Osteocyte (in vitro differentiated cells): Measurements from ENCODE around the gene DISC1. TPM values are rescaled to one million over a fixed set of nuclear protein-coding genes. Genes with fewer than 3 reads are reported as not detected.

ENCODE experiments used
- DNase-seq: peaks from one replicate; pipeline ENCODE4 v3.0.0; 2021; ENCODE audit warnings: mixed read lengths; ENCODE audit not compliant: unreplicated experiment; ENCODE audit errors: extremely low spot score
- H3K27ac Mint-ChIP-seq: one replicate; pipeline ENCODE4 v1.8.0; 2021; ENCODE audit warnings: mild to moderate bottlenecking, mixed read lengths; ENCODE audit not compliant: unreplicated experiment
- H3K27me3 Mint-ChIP-seq: one replicate; pipeline ENCODE4 v1.8.0; 2021; ENCODE audit warnings: mixed read lengths; ENCODE audit not compliant: unreplicated experiment
- H3K36me3 Mint-ChIP-seq: one replicate; pipeline ENCODE4 v1.8.0; 2021; ENCODE audit warnings: mixed read lengths; ENCODE audit not compliant: unreplicated experiment
- H3K4me1 Mint-ChIP-seq: one replicate; pipeline ENCODE4 v1.8.0; 2021; ENCODE audit warnings: mixed read lengths; ENCODE audit not compliant: unreplicated experiment
- H3K4me3 Mint-ChIP-seq: one replicate; pipeline ENCODE4 v1.8.0; 2021; ENCODE audit warnings: mild to moderate bottlenecking, moderate library complexity, mixed read lengths; ENCODE audit not compliant: unreplicated experiment
- H3K9me3 Mint-ChIP-seq: one replicate; pipeline ENCODE4 v1.8.0; 2021; ENCODE audit warnings: mixed read lengths; ENCODE audit not compliant: unreplicated experiment
- CTCF ChIP-seq: fragments of 200-600 bp; sonication (generic); IDR thresholded peaks from 2 replicates; pipeline ENCODE4 v1.5.0; 2021; ENCODE audit warnings: antibody characterized with exemption, mild to moderate bottlenecking, moderate library complexity
- total RNA-seq: library from RNA; stranded (reverse); gene quantifications from 2 replicates; pipeline ENCODE4 v1.2.1, GENCODE V29; 2021

Gene DISC1
- total RNA-seq, 1 donor from 2014 or later: 15.6 TPM

DNA sequence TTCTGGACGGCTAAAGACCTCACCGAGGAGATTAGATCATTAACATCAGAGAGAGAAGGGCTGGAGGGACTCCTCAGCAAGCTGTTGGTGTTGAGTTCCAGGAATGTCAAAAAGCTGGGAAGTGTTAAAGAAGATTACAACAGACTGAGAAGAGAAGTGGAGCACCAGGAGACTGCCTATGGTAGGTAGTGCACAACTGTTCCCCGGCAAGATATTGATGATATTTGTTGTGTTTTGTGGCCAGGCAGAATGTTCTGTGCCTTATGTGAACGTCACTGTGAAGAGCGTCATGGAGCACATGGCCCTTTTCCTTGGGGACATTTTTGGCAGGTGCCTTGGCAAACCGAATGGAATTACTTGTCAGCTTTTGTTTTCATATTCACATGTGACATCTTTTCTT is 191.7 kb downstream of the DISC1 start:
- TF ChIP-seq CTCF: no peak
- H3K36me3 Mint-ChIP-seq: peaks cover 18% of the 10 kb centered on the region
- H3K27ac Mint-ChIP-seq: no peak overlapping the region
- no peaks in the 10 kb centered on the region for H3K27me3 Mint-ChIP-seq
- H3K4me1 Mint-ChIP-seq: peaks cover 10% of the 10 kb centered on the region
- H3K9me3 Mint-ChIP-seq: peaks cover 10% of the 10 kb centered on the region
- DNase-seq: no peak
- no peak overlapping the region for H3K4me3 Mint-ChIP-seq

DNA sequence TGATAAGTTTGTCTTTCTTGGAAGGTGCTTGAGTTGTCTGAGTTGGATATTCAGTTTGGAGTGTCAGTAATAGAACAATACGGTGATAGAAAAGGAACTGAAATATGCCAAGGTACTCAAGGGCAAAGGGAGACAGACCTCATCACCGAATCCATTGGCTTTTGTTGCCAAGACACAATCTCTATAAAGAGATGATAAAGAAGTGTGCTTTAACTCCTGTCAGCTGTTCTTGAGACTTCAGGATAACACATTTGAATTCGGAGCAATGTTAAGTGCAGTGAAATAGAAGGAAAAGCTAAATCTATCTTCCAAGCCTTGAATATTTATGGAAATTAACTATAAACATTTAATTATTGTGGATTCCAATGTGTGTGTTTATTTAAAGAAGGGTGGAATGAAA is 194.7 kb downstream of the DISC1 start:
- peaks cover 10% of the 10 kb centered on the region for H3K36me3 Mint-ChIP-seq
- H3K27me3 Mint-ChIP-seq: no peaks in the 10 kb centered on the region
- no peak for DNase-seq
- no peak for TF ChIP-seq CTCF
- H3K4me1 Mint-ChIP-seq: peaks cover 7% of the 10 kb centered on the region
- no peaks in the 10 kb centered on the region for H3K9me3 Mint-ChIP-seq
- no peak overlapping the region for H3K27ac Mint-ChIP-seq
- no peak overlapping the region for H3K4me3 Mint-ChIP-seq

- H3K4me3 Mint-ChIP-seq: no peak overlapping the region
- TF ChIP-seq CTCF: no peak
- no peak for DNase-seq
- H3K4me1 Mint-ChIP-seq: peaks cover 7% of the 10 kb centered on the region
- H3K27ac Mint-ChIP-seq: no peak overlapping the region
- H3K36me3 Mint-ChIP-seq: peaks cover 10% of the 10 kb centered on the region
- no peaks in the 10 kb centered on the region for H3K9me3 Mint-ChIP-seq
- H3K27me3 Mint-ChIP-seq: no peaks in the 10 kb centered on the region
These were observed 195.5 kb downstream of the DISC1 start for GRCh38 chr1:231822041-231822440.

DNA sequence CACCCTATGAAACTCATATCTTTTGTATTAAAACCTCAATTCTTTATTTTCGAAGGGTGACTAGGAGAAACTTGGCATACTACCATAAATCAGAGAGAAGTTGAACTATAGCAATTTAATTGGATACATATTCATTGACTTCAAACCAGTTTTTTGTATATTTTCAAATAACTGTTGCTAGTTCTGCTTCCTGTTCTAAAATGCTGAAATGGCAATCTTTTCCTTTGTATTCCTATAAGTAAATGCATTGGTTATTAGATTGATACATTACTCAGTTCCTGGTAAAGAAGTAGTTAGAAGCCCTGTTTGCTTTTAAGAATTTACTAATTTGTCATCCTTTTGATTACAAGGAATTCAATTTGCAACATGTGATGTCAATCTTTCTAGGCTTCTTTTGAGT is 200.0 kb downstream of the DISC1 start:
- H3K9me3 Mint-ChIP-seq: no peaks in the 10 kb centered on the region
- peaks cover 2% of the 10 kb centered on the region for H3K36me3 Mint-ChIP-seq
- H3K27ac Mint-ChIP-seq: no peak overlapping the region
- H3K27me3 Mint-ChIP-seq: no peaks in the 10 kb centered on the region
- peaks cover 44% of the 10 kb centered on the region for H3K4me1 Mint-ChIP-seq
- TF ChIP-seq CTCF: no peak
- H3K4me3 Mint-ChIP-seq: no peak overlapping the region
- DNase-seq: no peak

DNA sequence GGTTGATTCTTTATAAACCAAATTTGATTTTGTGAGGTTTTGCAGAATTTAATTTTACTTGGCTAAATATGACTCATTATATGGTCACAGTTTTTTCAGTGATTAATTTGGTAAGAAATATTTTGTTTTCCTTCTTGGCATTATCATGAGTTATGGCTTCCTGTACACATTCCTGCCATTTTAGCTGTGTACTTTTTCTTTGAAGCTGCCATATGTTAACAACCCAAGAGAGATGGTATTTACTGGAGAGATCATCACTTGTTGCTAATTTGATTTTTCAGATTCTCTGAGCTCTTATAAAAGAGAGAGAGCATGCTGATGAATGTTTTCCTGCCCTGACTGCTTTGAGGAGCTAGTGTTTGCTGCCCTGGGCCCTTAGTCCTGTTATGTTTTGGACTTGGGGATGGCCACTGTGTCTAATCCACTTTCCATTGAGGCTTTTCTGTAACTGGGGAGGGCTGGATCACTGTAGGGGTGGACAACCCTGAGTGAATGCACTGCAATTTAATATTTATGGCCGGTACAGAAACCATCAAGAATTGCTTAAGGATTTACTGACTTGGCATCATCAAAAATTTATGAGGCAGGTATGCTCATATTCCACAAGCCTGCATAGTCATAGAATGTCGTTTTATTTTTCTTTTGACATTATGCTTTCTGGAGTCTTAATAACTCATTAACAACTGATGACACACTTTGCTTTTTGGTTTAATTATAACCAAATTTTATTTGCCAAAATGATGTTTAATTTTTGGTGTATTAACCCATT is 200.9 kb downstream of the DISC1 start:
- H3K4me1 Mint-ChIP-seq: peaks cover 54% of the 10 kb centered on the region
- H3K27me3 Mint-ChIP-seq: no peaks in the 10 kb centered on the region
- H3K4me3 Mint-ChIP-seq: no peak overlapping the region
- no peaks in the 10 kb centered on the region for H3K9me3 Mint-ChIP-seq
- no peak for TF ChIP-seq CTCF
- H3K36me3 Mint-ChIP-seq: peaks cover 2% of the 10 kb centered on the region
- no peak for DNase-seq
- H3K27ac Mint-ChIP-seq: peak overlapping the region; percentile 84
